Measurements from ENCODE around the gene CD6.
A peak's percentile ranks its signal among the peaks of the same experiment; 100 is the strongest.
"Not testable (repeated sequence)": the region's sequence is repeated elsewhere in the genome, so short reads cannot be mapped to it uniquely, and the experiment has no call there.

CD6 gene

GRCh38 chr11:60951904-60952741, 19.4 kb upstream of the CD6 start, which contains the start of gene SLC15A3:
SLC15A3 (minus strand) TSS chr11:60952176; CDS start chr11:60951551, 625 bp downstream.
- DNase-seq: peak in 26 of 56 donors; percentile 12 to 64 (median 32)

DNA sequence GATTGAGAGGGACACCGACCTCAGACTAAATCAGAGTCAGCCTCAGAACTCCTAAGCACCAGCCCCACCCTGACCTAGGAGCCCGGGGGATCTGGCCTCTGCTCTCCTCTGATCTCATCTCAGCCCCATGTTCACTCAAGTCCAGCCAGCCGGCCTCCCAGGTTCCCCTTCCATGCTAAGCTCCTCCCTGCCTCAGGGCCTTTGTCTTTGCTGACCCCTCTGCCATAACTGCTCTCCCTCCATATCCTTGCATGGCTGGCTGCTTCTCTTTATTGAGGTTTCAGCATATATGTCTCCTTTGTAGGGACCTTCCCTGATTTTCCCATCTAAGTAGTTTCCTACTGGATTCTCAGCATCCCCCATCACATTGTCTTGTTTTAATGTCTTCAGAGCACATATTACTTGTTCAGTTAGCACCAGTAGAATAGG, 18.7 kb upstream of the CD6 start:
- no peak for DNase-seq

GRCh38 chr11:60953781-60954180, 17.7 kb upstream of the CD6 start:
- no peak for DNase-seq

GRCh38 chr11:60954421-60954820, 17.1 kb upstream of the CD6 start:
- no peak for DNase-seq

DNA sequence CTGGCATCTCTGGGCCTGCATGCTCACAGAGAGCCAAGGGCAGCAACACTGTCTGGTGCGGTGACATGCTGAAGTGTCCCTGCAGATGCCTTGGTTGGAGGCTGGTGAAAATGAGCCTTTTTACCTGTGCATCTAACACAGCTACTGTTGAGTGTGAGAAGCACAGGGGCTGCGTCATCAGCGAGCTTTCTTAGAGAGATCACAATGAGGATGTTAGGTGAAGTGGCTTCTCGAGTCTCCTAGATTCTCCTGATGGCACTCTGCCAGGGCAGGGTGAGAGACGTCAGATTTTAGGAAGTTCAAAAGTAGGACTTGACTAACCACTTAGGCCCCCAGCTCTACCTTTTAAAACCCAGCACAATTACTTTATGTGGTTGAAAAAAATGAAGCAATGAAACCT, 15.9 kb upstream of the CD6 start:
- DNase-seq: no peak

DNA sequence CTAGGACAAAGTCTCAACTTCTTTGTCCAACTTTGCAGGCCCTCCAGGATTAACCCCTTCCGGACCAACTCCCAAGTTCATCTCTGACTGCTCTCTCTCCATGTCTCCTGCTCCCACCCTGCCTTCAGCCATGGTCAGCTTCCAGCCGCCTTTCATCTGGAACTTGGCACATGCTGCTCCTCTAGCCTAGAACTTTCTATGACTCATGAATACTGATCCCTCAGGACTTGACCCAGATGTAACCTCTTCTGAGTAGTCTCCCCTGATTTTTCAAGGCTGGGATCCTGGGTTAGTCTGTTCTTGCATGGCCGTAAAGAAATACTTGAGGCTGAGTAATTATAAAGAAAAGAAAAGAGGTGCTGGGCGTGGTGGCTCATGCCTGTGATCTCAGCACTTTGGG, 14.3 kb upstream of the CD6 start:
- no peak for DNase-seq

DNA sequence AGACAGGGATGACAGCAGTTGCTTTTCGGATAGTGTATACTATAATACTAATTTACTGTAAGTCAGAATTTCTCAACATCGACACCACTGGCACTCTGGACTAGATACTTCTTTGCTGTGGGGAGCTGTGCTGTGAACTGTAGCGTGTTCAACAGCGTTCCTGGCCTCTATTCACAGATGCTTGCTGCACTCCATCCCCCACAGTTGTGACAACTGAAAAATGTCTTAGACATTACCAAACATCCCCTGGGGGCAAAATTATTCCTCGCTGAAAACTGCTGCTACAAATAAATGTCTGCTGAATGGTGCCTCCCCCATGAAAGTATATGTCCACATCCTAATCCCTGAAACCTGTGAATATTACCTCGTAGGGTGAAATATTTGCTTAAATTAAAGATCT, 12.0 kb upstream of the CD6 start:
- no peak for DNase-seq

GRCh38 chr11:60960405-60960804, 11.1 kb upstream of the CD6 start:
- no peak for DNase-seq

DNA sequence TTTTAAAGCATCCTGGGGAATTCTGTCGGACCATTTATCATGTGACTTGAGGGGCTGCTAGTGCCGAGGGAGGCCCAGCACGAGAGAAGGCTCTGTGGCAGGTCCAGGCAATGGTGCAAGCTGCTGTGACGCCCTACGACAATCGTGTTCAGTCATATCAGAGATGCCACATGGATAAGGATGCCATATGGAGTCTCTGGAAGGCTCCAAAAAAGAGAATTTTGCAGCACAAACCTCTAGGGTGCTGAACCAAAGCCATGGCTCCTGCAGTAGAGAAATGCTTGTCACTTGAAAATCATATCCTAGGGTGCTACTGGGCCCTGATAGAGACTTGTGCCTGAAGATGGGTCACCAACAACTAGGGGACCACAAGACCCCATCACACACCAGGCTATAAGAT, 6.7 kb upstream of the CD6 start:
- no peak for DNase-seq

DNA sequence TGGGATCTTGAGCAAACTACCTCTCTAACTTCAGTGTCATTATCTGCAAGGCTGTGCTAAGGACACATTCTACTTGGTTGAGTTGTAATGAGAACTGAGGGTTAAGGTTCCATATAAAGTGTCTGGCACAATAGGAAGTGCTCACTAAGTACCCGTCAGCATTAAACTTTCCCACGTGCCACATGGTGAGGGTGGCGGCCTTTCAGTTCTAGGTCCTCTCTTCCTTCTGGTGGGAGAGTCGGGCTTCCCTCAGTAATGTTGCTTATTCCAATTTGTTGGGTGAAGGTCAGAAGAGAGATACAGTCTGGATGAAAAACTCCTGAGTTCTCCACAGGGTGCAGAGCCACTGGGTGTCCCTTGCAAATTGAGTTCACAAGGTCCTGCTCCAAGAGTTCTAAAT, 4.6 kb upstream of the CD6 start:
- no peak for DNase-seq

DNA sequence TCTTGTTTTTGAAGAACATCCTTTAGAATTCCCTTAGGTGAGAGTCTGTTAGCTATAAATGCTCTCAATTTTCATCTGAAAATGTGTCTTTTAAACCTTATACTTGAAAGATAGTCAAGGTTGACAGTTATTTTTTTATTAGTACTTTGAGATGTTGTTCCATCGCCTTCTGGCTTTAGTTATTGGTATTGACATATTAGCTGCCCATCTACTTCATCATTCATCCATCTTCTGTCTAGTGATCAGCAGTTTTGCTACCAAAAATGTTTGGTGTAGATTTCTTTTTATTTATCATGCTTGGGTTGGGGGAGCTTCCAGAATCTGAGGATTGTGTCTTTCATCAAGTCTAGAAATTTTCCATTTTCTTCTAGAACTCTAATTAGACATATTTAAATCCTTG, 3.3 kb upstream of the CD6 start:
- no peak for DNase-seq

DNA sequence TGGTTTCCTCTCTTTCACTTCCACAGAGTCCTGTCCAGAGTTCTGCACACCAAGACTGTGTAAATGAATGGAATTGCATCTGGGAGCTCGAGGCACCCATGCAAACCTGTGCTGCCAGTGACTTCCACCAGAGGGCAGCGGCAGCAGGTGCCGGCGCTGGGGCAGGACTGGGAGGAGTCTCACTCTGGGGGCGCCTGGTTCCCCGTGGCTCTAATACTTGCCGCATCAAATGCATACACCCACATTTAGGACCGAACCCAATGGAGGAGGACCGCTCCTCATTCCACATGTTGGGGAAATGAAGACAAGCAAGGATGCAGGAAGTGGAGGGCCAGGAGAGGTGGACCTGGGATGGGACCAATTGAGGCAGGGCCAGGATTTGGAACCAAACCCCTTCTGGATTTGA, 1.1 kb upstream of the CD6 start:
- DNase-seq: peak in 28 of 56 donors; percentile 6 to 64 (median 22)

DNA sequence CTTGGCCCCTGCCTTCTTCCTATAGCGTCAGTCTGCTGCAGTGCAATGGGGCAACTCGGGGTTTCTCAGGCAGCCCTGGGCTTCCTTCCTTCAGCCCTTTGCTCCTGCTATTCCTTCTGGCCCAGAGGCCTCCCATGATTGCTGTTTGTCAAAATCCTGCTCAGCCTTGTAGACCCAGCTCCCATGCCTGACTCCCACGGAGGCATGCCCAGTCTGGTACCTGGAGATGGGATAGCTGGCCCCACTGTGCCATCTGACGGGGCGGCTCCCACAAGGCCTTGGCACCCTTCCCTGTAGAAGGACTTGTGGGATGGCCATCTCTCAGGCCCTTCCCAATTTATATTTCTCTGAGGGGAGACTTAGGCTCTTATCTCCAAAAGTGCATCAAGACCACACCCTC, 590 bp upstream of the CD6 start:
- DNase-seq: no peak

DNA sequence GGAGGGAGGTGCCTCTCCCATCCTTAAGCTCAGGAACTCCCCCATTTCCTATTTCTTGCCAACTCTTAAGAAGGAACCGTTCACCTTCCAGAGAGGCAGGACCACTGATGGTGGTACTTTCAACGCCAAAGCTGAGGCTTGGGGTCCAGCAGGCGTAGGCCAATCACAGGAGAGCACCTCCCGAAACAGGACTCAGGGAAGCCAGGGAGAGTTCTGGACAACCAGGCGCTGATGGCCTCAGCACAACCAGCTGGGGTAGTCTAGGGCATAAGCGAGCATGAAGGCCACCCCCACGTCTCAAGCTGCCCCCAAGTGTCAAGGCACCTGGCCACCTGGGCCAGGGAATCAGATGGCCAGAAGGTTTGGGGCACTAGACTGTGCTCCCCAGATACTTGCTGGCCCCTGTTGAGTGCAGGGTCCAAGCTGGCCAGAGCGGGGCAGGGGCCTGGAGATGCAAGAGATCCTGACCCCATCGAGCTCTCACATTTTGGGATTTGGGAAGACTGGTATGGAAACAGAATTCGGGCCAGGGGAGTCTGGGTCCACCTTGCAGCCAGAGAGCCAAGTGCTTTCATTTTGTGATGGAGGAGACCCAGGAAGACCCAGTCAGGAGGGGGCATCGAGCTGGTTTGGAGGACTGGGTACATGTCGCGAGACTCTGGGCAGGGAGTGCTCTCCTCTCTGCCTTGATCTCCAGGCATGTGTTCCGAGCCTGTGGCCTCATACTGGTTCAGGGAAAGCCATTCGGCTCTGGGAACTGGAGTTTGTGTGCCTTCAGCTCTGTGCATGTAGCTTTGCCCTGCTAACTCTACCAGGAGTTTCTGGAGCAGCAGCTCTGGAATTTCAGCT, 926 bp downstream of the CD6 start:
- no peak for DNase-seq

GRCh38 chr11:60973699-60974098, 2.2 kb downstream of the CD6 start:
- DNase-seq: no peak

GRCh38 chr11:60974316-60974715, 2.8 kb downstream of the CD6 start:
- DNase-seq: not testable (repeated sequence)

GRCh38 chr11:60974726-60975125, 3.2 kb downstream of the CD6 start:
- DNase-seq: peak in 30 of 56 donors; percentile 10 to 75 (median 40)

GRCh38 chr11:60977224-60977623, 5.7 kb downstream of the CD6 start:
- DNase-seq: no peak

DNA sequence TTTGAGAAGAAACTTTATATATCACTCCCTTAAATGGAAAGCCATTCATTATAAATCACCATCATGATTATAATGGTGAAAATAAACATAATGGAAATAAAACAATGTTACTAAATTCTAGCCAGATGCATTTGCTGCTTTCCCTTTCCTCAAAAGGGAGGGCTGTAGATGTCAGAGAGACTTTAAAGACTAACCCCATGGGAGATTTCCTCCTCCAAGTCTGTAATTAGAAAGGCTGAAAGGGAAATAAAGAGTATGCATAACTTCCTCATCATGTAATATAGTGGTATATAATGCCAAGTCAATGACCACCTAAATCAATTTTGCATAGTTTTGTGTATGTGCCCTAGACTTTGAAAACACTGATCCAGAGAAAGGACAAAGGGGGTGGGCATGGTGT, 6.4 kb downstream of the CD6 start:
- DNase-seq: no peak

DNA sequence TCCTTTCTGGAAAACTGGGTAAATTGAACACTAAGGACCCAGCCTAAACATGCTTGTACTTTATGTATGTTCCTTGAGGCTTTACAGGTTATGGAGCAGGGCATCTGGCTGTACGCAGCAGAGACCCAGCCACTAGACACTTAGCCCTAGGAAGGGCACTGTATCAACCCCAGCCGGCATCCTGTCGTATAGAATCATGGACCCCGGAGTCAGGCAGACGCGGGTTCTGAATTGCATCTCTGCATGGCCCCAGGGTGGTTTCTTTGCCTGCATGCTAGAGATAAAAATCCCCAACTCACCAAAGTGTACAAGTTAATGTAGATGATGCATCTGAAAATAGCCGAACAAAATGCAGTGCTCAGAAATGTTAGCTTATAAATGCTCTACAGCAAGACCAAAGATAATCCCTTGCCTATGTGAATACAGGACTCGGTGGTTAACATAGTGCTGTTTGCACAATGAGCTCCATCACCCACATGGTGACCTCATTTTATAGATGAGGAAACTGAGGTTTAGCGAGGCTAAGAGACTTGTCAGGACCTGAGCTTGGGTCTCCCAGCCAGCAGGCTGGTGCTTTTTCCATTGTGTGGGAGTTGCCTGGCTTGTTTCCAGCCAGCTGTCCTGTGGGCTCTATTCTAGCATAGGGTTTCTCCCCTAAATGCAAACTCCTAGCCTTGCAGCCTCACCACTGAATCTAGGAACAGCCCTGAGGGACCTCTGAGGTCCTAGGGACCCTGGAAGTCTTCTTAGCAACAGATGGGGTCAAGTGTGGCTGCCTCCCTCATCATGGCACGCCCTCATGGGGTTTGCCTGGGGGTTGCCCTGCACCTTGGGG, 7.3 kb downstream of the CD6 start:
- DNase-seq: no peak

- no peak for DNase-seq
Observed at GRCh38 chr11:60981515-60981914, 10.0 kb downstream of the CD6 start.

- no peak for DNase-seq
Observed at GRCh38 chr11:60982184-60982583, 10.7 kb downstream of the CD6 start.

Measured in nucleus accumbens (tissue), 56 donors.